ENCODE data around the gene EFHC2.

- TF ChIP-seq POLR2AphosphoS5 (IDR thresholded peaks at IDR 0.05; ENCODE audit: borderline replicate concordance, low read depth, low read length) (no peak), EZH2 (IDR thresholded peaks at IDR 0.05) (no peak), FOXP2 (optimal IDR thresholded peaks at IDR 0.05; ENCODE audit: control extremely low read depth, extremely low read length, insufficient read depth) (no peak)
These were observed 200.3 kb downstream of the EFHC2 start for GRCh38 chrX:44143061-44143602.
